ENCODE measurements around the gene CEP192. TPM values are rescaled to one million over a fixed set of nuclear protein-coding genes. Genes with fewer than 3 reads are reported as not detected.

CEP192 gene
- total and polyA plus RNA-seq, 9 donors: 14.3 to 34.8 (median 21.8) TPM

DNA sequence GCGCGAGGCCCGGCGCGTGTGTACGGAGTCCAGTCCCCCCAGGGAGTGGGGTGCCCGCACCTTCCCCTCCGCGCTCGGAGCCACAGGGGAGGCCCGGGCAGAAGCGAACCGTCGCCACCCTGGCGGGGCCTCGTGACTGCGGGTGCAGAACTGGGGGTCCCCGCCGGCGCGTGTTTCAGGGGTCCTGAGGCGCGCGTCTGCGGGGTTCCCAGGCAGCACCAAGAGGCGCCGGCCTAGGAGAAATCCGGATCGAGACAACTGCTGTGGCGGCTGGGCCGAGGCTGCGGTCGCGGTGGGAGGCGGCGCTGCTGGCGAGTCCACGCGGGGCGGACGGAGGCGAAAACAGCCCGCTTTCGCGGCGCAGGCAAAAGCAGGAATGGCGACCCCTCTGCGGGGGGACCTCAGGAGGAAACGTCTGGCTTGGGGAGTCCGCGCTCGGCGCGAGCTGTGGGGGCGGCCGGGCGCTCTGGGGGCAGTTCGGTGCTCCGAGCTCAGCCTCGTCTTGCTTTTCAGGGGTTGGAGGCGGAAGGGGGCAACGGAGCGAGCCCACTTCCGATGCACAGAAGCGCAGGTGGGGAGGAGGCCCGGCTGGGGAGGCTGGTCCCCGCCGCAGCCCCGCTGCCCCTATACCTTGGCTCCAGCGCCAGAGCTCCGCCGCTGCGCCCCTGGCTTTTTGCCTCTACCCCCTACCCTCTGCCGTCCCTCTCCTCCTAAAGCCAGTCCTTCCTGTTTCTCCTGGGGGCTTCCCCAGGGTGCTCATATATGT lies 145.9 kb downstream of the CEP192 start:
- Histone ChIP-seq H3K27ac (ENCODE audit: low read length) (peak overlapping the region; percentile 44), H3K9me3 (replicated peaks; ENCODE audit: control insufficient read depth, low read depth, low read length) (no peaks in the 10 kb centered on the region), H3K4me3 (ENCODE audit: low read length) (peak overlapping the region; percentile 54), H3K4me1 (ENCODE audit: control insufficient read depth, insufficient read depth, low read length) (peaks cover 6% of the 10 kb centered on the region), H3K36me3 (ENCODE audit: control insufficient read depth, insufficient read depth, low read length) (no peaks in the 10 kb centered on the region), H3K27me3 (ENCODE audit: control insufficient read depth, insufficient read depth, low read length) (peaks cover 30% of the 10 kb centered on the region)
- WGBS (ENCODE audit: insufficient coverage): 3% methylated on average over 72 of the region's 74 CpGs
- peak; percentile 61 for DNase-seq

GRCh38 chr18:13137670-13138419 lies 146.7 kb downstream of the CEP192 start:
- H3K4me3 ChIP-seq (ENCODE audit: low read length): peak overlapping the region; percentile 54
- H3K36me3 ChIP-seq (ENCODE audit: control insufficient read depth, insufficient read depth, low read length): no peaks in the 10 kb centered on the region
- H3K4me1 ChIP-seq (ENCODE audit: control insufficient read depth, insufficient read depth, low read length): peaks cover 6% of the 10 kb centered on the region
- H3K27ac ChIP-seq (ENCODE audit: low read length): peak overlapping the region; percentile 44
- 48% methylated on average over 20 of the region's 22 CpGs for WGBS (ENCODE audit: insufficient coverage)
- peak; percentile 79 for DNase-seq
- H3K9me3 ChIP-seq (replicated peaks; ENCODE audit: control insufficient read depth, low read depth, low read length): no peaks in the 10 kb centered on the region
- peaks cover 30% of the 10 kb centered on the region for H3K27me3 ChIP-seq (ENCODE audit: control insufficient read depth, insufficient read depth, low read length)

- Histone ChIP-seq H3K4me3 (ENCODE audit: low read length) (no peak overlapping the region), H3K27me3 (ENCODE audit: control insufficient read depth, insufficient read depth, low read length) (peaks cover 30% of the 10 kb centered on the region), H3K9me3 (replicated peaks; ENCODE audit: control insufficient read depth, low read depth, low read length) (peaks cover 5% of the 10 kb centered on the region), H3K27ac (ENCODE audit: low read length) (no peak overlapping the region), H3K4me1 (ENCODE audit: control insufficient read depth, insufficient read depth, low read length) (peaks cover 6% of the 10 kb centered on the region), H3K36me3 (ENCODE audit: control insufficient read depth, insufficient read depth, low read length) (no peaks in the 10 kb centered on the region)
- DNase-seq: no peak
- WGBS (ENCODE audit: insufficient coverage): 96% methylated on average over 19 of the region's 21 CpGs
Measured at GRCh38 chr18:13138420-13139139, 147.4 kb downstream of the CEP192 start.

DNA sequence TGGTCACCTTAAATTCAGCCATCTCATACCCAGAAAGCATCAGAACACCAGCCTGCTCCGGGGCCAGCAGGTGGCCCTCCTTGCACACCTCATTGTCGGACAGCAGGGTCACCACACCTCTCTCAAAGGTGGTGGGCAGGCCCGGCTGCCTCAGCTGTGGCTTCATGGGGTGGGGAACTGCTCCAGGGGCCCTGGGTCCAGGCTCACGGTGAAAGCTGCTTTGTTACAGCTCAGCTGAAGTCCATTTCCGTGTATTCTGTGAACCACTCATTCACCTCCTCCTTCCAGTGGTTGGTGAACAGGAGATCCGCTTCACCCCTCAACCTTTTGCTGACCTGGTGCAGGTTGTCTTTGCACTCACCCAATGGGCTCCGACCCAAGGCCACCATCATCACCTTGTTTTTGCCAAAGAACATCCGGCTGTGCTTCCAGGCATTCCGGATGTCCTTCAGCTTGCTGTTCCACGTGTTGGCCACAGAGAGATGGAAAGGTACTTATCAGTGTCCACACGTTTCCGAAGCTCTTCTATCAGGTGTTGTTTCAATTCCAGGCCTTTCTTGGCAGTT lies 148.8 kb downstream of the CEP192 start:
- H3K27ac ChIP-seq (ENCODE audit: low read length): no peak overlapping the region
- H3K36me3 ChIP-seq (ENCODE audit: control insufficient read depth, insufficient read depth, low read length): no peaks in the 10 kb centered on the region
- no peak for DNase-seq
- WGBS (ENCODE audit: insufficient coverage): 79% methylated on average over 11 of the region's 12 CpGs
- H3K4me1 ChIP-seq (ENCODE audit: control insufficient read depth, insufficient read depth, low read length): peaks cover 6% of the 10 kb centered on the region
- peaks cover 19% of the 10 kb centered on the region for H3K9me3 ChIP-seq (replicated peaks; ENCODE audit: control insufficient read depth, low read depth, low read length)
- H3K4me3 ChIP-seq (ENCODE audit: low read length): no peak overlapping the region
- H3K27me3 ChIP-seq (ENCODE audit: control insufficient read depth, insufficient read depth, low read length): peaks cover 30% of the 10 kb centered on the region

- no peak overlapping the region for H3K27ac ChIP-seq (ENCODE audit: low read length)
- H3K4me1 ChIP-seq (ENCODE audit: control insufficient read depth, insufficient read depth, low read length): peaks cover 6% of the 10 kb centered on the region
- peaks cover 22% of the 10 kb centered on the region for H3K9me3 ChIP-seq (replicated peaks; ENCODE audit: control insufficient read depth, low read depth, low read length)
- no peak for DNase-seq
- WGBS (ENCODE audit: insufficient coverage): 87% methylated on average over 5 of the region's 6 CpGs
- peaks cover 24% of the 10 kb centered on the region for H3K27me3 ChIP-seq (ENCODE audit: control insufficient read depth, insufficient read depth, low read length)
- no peaks in the 10 kb centered on the region for H3K36me3 ChIP-seq (ENCODE audit: control insufficient read depth, insufficient read depth, low read length)
- H3K4me3 ChIP-seq (ENCODE audit: low read length): no peak overlapping the region
Measured at GRCh38 chr18:13141209-13141608, 150.0 kb downstream of the CEP192 start.

DNA sequence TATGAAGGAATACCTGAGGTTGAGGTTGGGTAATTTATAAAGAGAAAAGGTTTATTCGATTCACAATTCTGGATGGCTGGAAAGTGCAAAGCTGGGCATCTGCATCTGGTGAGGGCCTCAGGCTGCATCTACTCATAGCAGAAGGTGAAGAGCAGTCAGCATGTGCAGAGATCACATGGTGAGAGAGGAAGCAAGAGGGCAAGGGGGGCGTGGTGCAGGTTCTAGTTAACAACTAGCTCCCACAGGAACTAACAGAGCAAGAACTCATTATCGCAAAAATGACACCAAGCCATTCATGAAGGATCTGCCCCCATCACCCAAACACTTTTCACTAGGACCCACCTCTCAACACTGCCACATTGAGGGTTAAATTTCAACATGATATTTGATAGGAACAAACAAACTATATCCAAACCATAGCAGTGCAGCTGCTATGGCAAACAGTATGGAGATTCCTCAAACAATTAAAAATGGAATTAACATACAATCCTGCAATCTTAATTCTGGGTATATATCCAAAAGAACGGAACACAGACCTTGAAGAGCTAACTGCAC lies 154.6 kb downstream of the CEP192 start:
- Histone ChIP-seq H3K4me3 (ENCODE audit: low read length) (no peak overlapping the region), H3K27ac (ENCODE audit: low read length) (no peak overlapping the region), H3K4me1 (ENCODE audit: control insufficient read depth, insufficient read depth, low read length) (no peaks in the 10 kb centered on the region), H3K36me3 (ENCODE audit: control insufficient read depth, insufficient read depth, low read length) (no peaks in the 10 kb centered on the region), H3K27me3 (ENCODE audit: control insufficient read depth, insufficient read depth, low read length) (no peaks in the 10 kb centered on the region), H3K9me3 (replicated peaks; ENCODE audit: control insufficient read depth, low read depth, low read length) (peaks cover 22% of the 10 kb centered on the region)
- WGBS (ENCODE audit: insufficient coverage): 100% methylated on average over 1 of the region's 4 CpGs
- no peak for DNase-seq

- Histone ChIP-seq H3K4me3 (ENCODE audit: low read length) (no peak overlapping the region), H3K4me1 (ENCODE audit: control insufficient read depth, insufficient read depth, low read length) (no peaks in the 10 kb centered on the region), H3K27ac (ENCODE audit: low read length) (no peak overlapping the region), H3K36me3 (ENCODE audit: control insufficient read depth, insufficient read depth, low read length) (no peaks in the 10 kb centered on the region), H3K9me3 (replicated peaks; ENCODE audit: control insufficient read depth, low read depth, low read length) (peaks cover 22% of the 10 kb centered on the region), H3K27me3 (ENCODE audit: control insufficient read depth, insufficient read depth, low read length) (no peaks in the 10 kb centered on the region)
- 57% methylated on average over 2 of the region's 6 CpGs for WGBS (ENCODE audit: insufficient coverage)
- DNase-seq: no peak
Measured at GRCh38 chr18:13147130-13147529, 156.0 kb downstream of the CEP192 start.

- no peak overlapping the region for H3K4me3 ChIP-seq (ENCODE audit: low read length)
- WGBS (ENCODE audit: insufficient coverage): 83% methylated on average over 4 of the region's 5 CpGs
- H3K4me1 ChIP-seq (ENCODE audit: control insufficient read depth, insufficient read depth, low read length): no peaks in the 10 kb centered on the region
- no peak for DNase-seq
- H3K36me3 ChIP-seq (ENCODE audit: control insufficient read depth, insufficient read depth, low read length): no peaks in the 10 kb centered on the region
- H3K9me3 ChIP-seq (replicated peaks; ENCODE audit: control insufficient read depth, low read depth, low read length): peaks cover under 1% of the 10 kb centered on the region
- H3K27me3 ChIP-seq (ENCODE audit: control insufficient read depth, insufficient read depth, low read length): no peaks in the 10 kb centered on the region
- H3K27ac ChIP-seq (ENCODE audit: low read length): no peak overlapping the region
Measured at GRCh38 chr18:13151656-13152055, 160.5 kb downstream of the CEP192 start.

GRCh38 chr18:13158428-13158827 lies 167.3 kb downstream of the CEP192 start:
- no peak overlapping the region for H3K27ac ChIP-seq (ENCODE audit: low read length)
- WGBS (ENCODE audit: insufficient coverage): no CpG with 5 or more reads among the region's 1 CpG
- no peaks in the 10 kb centered on the region for H3K4me1 ChIP-seq (ENCODE audit: control insufficient read depth, insufficient read depth, low read length)
- no peaks in the 10 kb centered on the region for H3K27me3 ChIP-seq (ENCODE audit: control insufficient read depth, insufficient read depth, low read length)
- no peak overlapping the region for H3K4me3 ChIP-seq (ENCODE audit: low read length)
- H3K9me3 ChIP-seq (replicated peaks; ENCODE audit: control insufficient read depth, low read depth, low read length): peaks cover 21% of the 10 kb centered on the region
- no peak for DNase-seq
- H3K36me3 ChIP-seq (ENCODE audit: control insufficient read depth, insufficient read depth, low read length): no peaks in the 10 kb centered on the region
